Left cardiac atrium (tissue), 4 donors: Measurements from ENCODE around the gene CDK5RAP3. TPM values are rescaled to one million over a fixed set of nuclear protein-coding genes. Genes with fewer than 3 reads are reported as not detected.
A peak's percentile ranks its signal among the peaks of the same experiment; 100 is the strongest.
"Not testable (repeated sequence)": the region's sequence is repeated elsewhere in the genome, so short reads cannot be mapped to it uniquely, and the experiment has no call there.

Experiments used
- ATAC-seq, 2 donors: fragments of 200-7000 bp; cut with Tn5 transposase; one replicate each; pipeline ENCODE4 v1.9.1; 2020; ENCODE audit warnings: mild to moderate bottlenecking in 2 of 2, moderate library complexity in 2 of 2
- DNase-seq: peaks from one replicate; pipeline ENCODE4 v3.0.0-alpha.2; 2020
- intact Hi-C, 2 donors: fragments of 100-400 bp; cut with DNase I; formaldehyde crosslinking; loops; one replicate each; pipeline versions ENCODE4 v1.14.1 to v1.15.1; 2022 to 2023
- long read RNA-seq: library from polyadenylated mRNA; unstranded; transcript quantifications from one replicate; pipeline ENCODE4 v2.0.0, GENCODE V29; 2021
- total RNA-seq, 2 donors: library from RNA; stranded (reverse); fragmentation: NEBNext Ultra II Directional; extraction: Animal tissue kit (Norgen Biotek cat#: 25700); gene quantifications; one replicate each; pipeline ENCODE4 v1.2.1, GENCODE V29; 2021
- donor health status: DM: no; HTN: yes; CAD: no.
- donor health status: DM: no; HTN: yes; CAD: no; lungs with severe emphysema.
- donor health status: DM: yes; HTN: yes; CAD: no.
- donor health status: Dilated cardiomyopathy.

The CDK5RAP3 gene, protein sequence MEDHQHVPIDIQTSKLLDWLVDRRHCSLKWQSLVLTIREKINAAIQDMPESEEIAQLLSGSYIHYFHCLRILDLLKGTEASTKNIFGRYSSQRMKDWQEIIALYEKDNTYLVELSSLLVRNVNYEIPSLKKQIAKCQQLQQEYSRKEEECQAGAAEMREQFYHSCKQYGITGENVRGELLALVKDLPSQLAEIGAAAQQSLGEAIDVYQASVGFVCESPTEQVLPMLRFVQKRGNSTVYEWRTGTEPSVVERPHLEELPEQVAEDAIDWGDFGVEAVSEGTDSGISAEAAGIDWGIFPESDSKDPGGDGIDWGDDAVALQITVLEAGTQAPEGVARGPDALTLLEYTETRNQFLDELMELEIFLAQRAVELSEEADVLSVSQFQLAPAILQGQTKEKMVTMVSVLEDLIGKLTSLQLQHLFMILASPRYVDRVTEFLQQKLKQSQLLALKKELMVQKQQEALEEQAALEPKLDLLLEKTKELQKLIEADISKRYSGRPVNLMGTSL
- total RNA-seq = 10 to 100 TPM; 62.6 to 66.3 TPM
- long read RNA-seq, transcript CDK5RAP3-201 (14 exons, 1,866 nt) = major isoform, 45 of 58 reads
- long read RNA-seq, partial matches to known transcripts = 7 of 58 reads
- long read RNA-seq, other reads (novel, unspliced or antisense) = 1 of 58 reads

- ATAC-seq (peak; percentile 99 to 100), DNase-seq (peak; percentile 100)
- intact Hi-C loops = loop anchor here (2.0 kb wide), 3 partner anchors 76 to 130 kb away; partner anchors contain the start of gene SCRN2 (in 1 of the 2)
Observed at GRCh38 chr17:47970725-47971499, at the start of gene CDK5RAP3. Gene CDK5RAP3, plus strand, starts transcription at chr17:47971113. Its CDS starts 34 bp downstream, at chr17:47971147.

- ATAC-seq (no peak), DNase-seq (no peak)
- intact Hi-C loops = no loop called here
Observed at GRCh38 chr17:47924785-47925677, 45.9 kb upstream of the CDK5RAP3 start.

- no peak for DNase-seq
- intact Hi-C loops = no loop called here
- ATAC-seq = no peak
Observed at GRCh38 chr17:47925678-47925988, 45.3 kb upstream of the CDK5RAP3 start.

DNA sequence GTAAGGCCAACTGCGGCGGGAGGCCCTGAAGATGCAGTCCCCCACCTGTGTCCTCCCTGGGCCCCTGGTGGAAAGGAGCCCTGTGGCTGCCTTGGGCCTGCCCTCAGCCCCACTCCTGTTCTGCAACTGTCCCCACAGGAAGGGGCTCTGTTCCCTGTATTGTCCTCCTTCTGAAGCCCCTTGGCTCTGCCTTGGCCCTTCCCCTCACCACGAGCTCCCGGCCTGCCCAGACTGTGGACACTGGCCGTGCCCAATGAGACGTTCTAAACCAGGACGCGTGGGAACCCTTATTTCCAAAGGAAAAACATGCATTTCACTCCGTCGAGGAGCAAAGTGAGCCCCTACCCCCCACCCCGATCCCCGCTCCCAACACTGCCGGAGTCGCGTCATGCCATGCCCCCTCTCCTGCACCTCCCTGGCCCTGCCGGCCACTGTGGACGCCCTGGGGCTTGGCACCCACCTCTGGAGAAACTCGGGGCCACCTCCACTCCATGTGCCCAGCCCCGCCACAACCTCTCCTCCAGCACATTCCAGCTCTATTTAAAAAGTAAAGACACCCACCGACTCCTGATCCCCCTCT is 43.0 kb upstream of the CDK5RAP3 start:
- DNase-seq = no peak
- intact Hi-C loops = no loop called here
- no peak for ATAC-seq

DNA sequence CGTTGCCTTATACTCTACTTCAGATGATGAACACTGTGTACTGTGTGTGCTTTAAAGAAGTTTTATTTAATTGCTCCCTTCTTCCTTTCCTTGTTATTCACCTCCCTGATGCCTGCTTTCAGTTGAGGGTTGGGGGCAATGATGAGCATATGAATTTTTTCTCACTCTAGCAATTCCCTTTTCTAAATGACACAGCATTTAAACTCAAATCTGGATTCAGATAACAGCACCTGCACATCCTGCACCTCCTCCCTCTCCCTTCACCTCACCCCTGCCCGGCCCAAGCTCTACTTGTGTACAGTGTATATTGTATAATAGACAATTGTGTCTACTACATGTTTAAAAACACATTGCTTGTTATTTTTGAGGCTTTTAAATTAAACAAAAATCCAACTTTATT is 42.5 kb upstream of the CDK5RAP3 start:
- intact Hi-C loops = no loop called here
- DNase-seq (no peak), ATAC-seq (no peak)

DNA sequence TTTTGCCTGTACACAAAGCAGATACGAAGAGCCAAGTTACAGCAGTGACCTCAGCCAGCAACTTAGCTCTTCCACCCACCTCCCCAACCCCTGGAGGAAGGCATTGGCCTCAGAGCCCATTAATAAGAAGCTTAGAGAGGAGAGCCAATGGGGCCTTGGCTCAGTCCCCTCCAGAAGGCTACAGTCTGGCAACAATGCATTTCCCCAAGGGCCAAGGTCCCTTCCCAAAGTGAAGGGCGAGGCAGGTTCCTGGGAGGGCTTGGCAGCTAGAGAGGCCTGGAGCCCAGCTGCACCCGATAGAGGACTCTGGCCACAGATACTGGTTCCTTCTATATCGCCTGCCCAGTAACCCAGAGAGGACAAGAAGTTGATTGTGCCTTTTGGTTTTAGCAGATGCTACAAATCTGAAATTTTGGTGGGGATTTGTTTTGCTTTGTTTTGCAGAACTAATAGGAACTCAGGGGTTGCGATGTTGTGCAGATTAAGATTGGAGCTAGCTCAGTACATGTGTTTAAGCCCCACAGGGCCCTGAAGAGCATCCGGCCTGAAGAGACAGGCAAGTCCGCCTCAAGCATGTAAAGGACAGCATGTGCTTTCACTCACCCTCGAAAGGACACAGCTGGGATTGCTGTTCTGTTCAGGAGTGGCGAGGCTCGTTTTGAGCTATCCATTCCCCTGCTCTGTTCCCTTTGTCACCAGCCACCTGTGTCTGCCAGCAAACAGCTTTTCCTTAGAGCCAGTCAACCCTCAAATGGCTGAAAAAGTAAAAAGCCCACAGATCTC is 41.5 kb upstream of the CDK5RAP3 start:
- intact Hi-C loops = no loop called here
- peak; percentile 39 to 48 for ATAC-seq
- DNase-seq = no peak

DNA sequence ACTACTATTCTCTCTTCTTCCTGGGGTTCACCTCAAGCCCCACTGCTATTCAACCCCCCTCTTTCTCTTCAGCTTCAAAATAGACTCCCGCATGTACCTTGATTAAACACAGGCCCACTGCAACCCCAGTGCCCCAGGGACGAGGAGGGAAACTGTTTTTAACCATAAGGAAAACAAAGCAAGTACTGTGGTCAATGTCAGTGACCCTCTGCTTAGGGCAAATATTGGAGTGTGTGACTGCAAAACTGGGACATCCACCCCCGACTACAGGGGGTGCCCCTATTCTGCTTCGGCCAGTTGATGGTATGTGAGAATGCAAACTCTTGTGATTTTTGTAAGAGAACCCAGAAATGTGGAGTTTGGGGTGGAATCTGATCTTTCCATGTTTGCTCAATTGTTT is 39.1 kb upstream of the CDK5RAP3 start:
- ATAC-seq (no peak), DNase-seq (no peak)
- intact Hi-C loops = no loop called here

DNA sequence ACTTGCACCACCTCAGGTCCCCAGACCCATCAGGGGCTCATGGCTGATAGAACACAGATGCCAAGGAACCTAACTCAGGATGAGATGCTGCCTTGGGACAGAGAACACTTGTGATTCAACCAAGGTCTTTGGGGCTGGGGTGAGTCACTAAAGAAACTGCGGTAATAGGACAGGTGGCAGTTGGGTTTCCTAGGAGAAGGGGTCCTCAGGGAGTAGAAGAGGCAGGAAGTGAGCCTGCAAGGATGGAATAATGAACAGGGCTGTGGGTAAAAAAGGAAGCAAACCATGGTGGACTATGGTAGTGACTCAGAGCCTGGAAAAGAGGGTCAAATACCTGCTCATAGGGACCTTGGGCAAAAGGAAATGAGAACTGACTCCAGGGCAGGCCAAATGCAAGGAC is 36.1 kb upstream of the CDK5RAP3 start:
- no peak for DNase-seq

GRCh38 chr17:47935468-47935867 is 35.4 kb upstream of the CDK5RAP3 start:
- intact Hi-C loops, DNase-seq, ATAC-seq: not testable (repeated sequence)

More for the DNA sequence above, 36.1 kb upstream of the CDK5RAP3 start:
- intact Hi-C loops = no loop called here
- no peak for ATAC-seq

- DNase-seq (no peak), ATAC-seq (peak in 1 of 2 donors; percentile 58)
- intact Hi-C loops = no loop called here
Observed at GRCh38 chr17:47935961-47936360, 35.0 kb upstream of the CDK5RAP3 start.

- no peak for DNase-seq
- ATAC-seq = no peak
- intact Hi-C loops = no loop called here
Observed at GRCh38 chr17:47937941-47938340, 33.0 kb upstream of the CDK5RAP3 start.

DNA sequence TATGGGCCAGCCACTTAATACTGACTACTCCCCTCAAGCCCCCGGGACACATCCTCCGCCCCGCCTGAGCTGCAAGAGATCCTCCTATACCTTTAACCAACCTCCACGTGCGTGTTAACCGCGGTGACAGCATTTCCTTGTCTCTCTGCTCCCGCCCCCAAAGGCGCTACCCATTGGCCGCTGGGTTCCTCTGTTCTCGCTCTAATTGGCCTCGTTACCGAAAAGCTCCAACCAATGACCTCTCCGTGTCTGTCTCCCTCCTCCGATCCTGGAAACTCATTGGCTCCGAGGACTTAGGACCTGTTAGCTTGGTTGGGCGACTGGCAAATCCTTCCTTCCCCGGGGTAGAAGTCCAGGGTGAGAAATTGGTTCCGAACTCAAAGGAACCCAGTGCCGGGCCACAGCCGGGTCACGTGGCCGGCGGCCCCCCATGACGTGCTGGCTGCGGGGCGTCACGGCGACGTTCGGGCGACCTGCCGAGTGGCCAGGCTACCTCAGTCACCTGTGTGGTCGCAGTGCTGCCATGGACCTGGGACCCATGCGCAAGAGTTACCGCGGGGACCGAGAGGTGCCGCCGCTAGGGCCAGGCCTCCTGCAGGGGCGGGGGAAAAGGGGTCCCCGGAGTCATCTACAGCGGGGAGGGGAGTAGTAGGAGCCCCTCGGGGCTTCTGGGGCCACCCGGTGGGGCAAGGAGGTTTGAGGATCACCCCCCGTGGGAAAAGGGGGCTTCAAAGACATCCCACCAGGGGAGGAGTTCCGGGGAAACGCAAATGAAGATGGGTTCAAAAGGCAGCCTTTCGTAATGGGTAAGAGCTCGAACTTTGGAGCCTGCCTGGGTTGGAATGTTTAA is 29.4 kb upstream of the CDK5RAP3 start, which contains the start of gene PNPO:
Gene PNPO, plus strand, starts transcription at position 326 of the 850 bp plus-strand sequence. Its CDS starts 105 bp downstream, at position 431.
- peak; percentile 98 for ATAC-seq
- peak; percentile 96 for DNase-seq
- intact Hi-C loops = loop anchor here (10.0 kb wide), 2 partner anchors 47 to 97 kb away; partner anchors contain the start of genes SCRN2 (in 1 of the 2) and SP2 (in 1 of the 2)

GRCh38 chr17:47942096-47942510 is 28.8 kb upstream of the CDK5RAP3 start:
- DNase-seq = no peak
- intact Hi-C loops = loop anchor here (10.0 kb wide), 2 partner anchors 47 to 97 kb away; partner anchors contain the start of genes SCRN2 (in 1 of the 2) and SP2 (in 1 of the 2)

DNA sequence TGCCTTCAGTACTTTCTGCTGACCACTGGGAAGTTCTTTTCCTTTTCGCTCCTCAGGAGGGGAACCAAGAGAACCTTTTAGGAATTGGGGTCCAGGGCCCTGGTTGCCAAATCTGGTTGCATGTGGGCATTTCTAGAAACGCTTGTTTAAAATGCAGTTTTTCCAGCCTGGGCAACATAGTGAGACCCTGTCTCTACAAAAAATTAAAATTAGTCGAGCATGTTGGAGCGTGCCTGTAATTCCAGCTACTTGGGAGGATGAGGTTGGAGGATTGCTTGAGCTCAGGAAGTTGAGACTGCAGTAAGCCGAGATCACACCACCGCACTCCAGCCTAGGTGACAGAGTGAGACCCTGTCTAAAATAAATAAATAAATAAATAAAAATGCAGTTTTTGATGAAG is 28.3 kb upstream of the CDK5RAP3 start:
- intact Hi-C loops = loop anchor here (10.0 kb wide), 2 partner anchors 48 to 98 kb away; partner anchors contain the start of genes SCRN2 (in 1 of the 2) and SP2 (in 1 of the 2)
- no peak for ATAC-seq
- DNase-seq = no peak

More at GRCh38 chr17:47942096-47942510, 28.8 kb upstream of the CDK5RAP3 start:
- no peak for ATAC-seq

DNA sequence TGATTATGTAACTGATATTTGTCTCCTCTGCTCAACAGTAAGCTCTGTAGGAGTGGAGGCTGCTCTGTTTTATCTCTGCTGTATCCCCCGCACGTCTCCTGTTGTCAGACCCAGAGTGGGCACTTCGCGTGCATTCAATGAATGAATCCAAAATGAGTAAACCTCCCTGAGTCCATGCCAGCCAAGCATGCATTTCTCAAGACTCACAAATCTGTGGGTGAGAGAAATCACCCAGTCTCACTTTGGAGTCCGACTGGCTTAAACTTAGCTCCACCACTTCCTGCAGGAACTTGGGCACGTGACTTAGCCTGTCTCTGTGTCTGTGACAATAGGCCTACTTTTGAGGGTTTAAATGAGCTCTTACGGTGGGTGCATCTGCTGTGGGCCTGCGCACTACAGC is 25.8 kb upstream of the CDK5RAP3 start:
- intact Hi-C loops = loop anchor here (5.0 to 10.0 kb wide), 4 partner anchors 48 to 103 kb away; partner anchors contain the start of genes SCRN2 (in 2 of the 2) and SP2 (in 2 of the 2)
- DNase-seq = no peak
- ATAC-seq = peak in 1 of 2 donors; percentile 10
